Measurements from ENCODE around the gene ZNF862.

GRCh38 chr7:149813254-149814035 is 24.7 kb upstream of the ZNF862 start:
- TF ChIP-seq, protein P1, sequence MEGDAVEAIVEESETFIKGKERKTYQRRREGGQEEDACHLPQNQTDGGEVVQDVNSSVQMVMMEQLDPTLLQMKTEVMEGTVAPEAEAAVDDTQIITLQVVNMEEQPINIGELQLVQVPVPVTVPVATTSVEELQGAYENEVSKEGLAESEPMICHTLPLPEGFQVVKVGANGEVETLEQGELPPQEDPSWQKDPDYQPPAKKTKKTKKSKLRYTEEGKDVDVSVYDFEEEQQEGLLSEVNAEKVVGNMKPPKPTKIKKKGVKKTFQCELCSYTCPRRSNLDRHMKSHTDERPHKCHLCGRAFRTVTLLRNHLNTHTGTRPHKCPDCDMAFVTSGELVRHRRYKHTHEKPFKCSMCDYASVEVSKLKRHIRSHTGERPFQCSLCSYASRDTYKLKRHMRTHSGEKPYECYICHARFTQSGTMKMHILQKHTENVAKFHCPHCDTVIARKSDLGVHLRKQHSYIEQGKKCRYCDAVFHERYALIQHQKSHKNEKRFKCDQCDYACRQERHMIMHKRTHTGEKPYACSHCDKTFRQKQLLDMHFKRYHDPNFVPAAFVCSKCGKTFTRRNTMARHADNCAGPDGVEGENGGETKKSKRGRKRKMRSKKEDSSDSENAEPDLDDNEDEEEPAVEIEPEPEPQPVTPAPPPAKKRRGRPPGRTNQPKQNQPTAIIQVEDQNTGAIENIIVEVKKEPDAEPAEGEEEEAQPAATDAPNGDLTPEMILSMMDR (IDR thresholded peaks at IDR 0.05; ENCODE audit: extremely low read depth in 1 of 2, insufficient read depth in 1 of 2, low read depth in 1 of 2, low read length in 2 of 2): no peak
- TF ChIP-seq GATA2 (IDR thresholded peaks at IDR 0.05; ENCODE audit: insufficient read depth, insufficient read length, low read depth, low read length) (no peak), POLR2AphosphoS5 (IDR thresholded peaks at IDR 0.05; ENCODE audit: insufficient read depth, low read depth, low read length) (no peak)
- TF ChIP-seq, protein P2, sequence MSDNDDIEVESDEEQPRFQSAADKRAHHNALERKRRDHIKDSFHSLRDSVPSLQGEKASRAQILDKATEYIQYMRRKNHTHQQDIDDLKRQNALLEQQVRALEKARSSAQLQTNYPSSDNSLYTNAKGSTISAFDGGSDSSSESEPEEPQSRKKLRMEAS (IDR thresholded peaks at IDR 0.05; ENCODE audit: insufficient read depth, insufficient read length): no peak

All from endothelial cell of umbilical vein (primary cell).